HG03378 (cell line): ENCODE results near the gene LMO1.

ENCODE experiments used
- ATAC-seq: cut with Tn5 transposase; IDR thresholded peaks from one replicate; pipeline ENCODE4 v1.9.1; 2021; ENCODE audit warnings: mild to moderate bottlenecking, moderate library complexity; ENCODE audit not compliant: unreplicated experiment

The LMO1 gene

GRCh38 chr11:8288824-8289491 is 25.3 kb upstream of the LMO1 start:
- no peak for ATAC-seq

GRCh38 chr11:8288166-8288772 is 24.6 kb upstream of the LMO1 start:
- ATAC-seq, result no peak

- no peak for ATAC-seq
Measured at GRCh38 chr11:8287703-8288102, 24.0 kb upstream of the LMO1 start.

- no peak for ATAC-seq
Measured at GRCh38 chr11:8287297-8287696, 23.6 kb upstream of the LMO1 start.

- no peak for ATAC-seq
Measured at GRCh38 chr11:8286886-8287285, 23.2 kb upstream of the LMO1 start.

GRCh38 chr11:8285796-8286195 is 22.1 kb upstream of the LMO1 start:
- ATAC-seq, result no peak

- ATAC-seq, result no peak
Measured at GRCh38 chr11:8285228-8285627, 21.6 kb upstream of the LMO1 start.

GRCh38 chr11:8283465-8284230 is 20.0 kb upstream of the LMO1 start:
- no peak for ATAC-seq

- ATAC-seq, result no peak
Measured at GRCh38 chr11:8283100-8283464, 19.4 kb upstream of the LMO1 start.

- no peak for ATAC-seq
Measured at GRCh38 chr11:8282631-8283030, 19.0 kb upstream of the LMO1 start.

- ATAC-seq, result no peak
Measured at GRCh38 chr11:8281266-8281665, 17.6 kb upstream of the LMO1 start.

GRCh38 chr11:8277691-8278090 is 14.0 kb upstream of the LMO1 start:
- ATAC-seq, result no peak

- ATAC-seq, result no peak
Measured at GRCh38 chr11:8276528-8276927, 12.8 kb upstream of the LMO1 start.

- no peak for ATAC-seq
Measured at GRCh38 chr11:8273287-8273686, 9.6 kb upstream of the LMO1 start.

- no peak for ATAC-seq
Measured at GRCh38 chr11:8271106-8271886, 7.6 kb upstream of the LMO1 start.

- ATAC-seq, result no peak
Measured at GRCh38 chr11:8269636-8270035, 6.0 kb upstream of the LMO1 start.

GRCh38 chr11:8268530-8269400 is 5.1 kb upstream of the LMO1 start:
- ATAC-seq, result no peak

- ATAC-seq, result no peak
Measured at GRCh38 chr11:8267831-8268529, 4.3 kb upstream of the LMO1 start.

GRCh38 chr11:8267280-8267679 is 3.6 kb upstream of the LMO1 start:
- no peak for ATAC-seq
